Ureter (tissue), 1 donor: ENCODE data around the gene LGI4. TPM values are rescaled to one million over a fixed set of nuclear protein-coding genes. Genes with fewer than 3 reads are reported as not detected.
"Not testable (repeated sequence)": the region's sequence is repeated elsewhere in the genome, so short reads cannot be mapped to it uniquely, and the experiment has no call there.

ENCODE experiments used
- DNase-seq: peaks from one replicate; pipeline ENCODE4 v3.0.0-alpha.2; 2020; ENCODE audit warnings: low spot score
- total RNA-seq: library from RNA; stranded (reverse); gene quantifications from one replicate; pipeline ENCODE4 v1.2.4, GENCODE V29; 2023
- donor health status: DM: yes; HTN: yes; CAD: no.

Gene LGI4
- total RNA-seq, 1 donor from 2014 or later: 15.5 TPM

- DNase-seq: no peak
These were observed 29.2 kb downstream of the LGI4 start for GRCh38 chr19:35105411-35106290.

GRCh38 chr19:35105047-35105410 lies 29.8 kb downstream of the LGI4 start:
- DNase-seq: no peak

GRCh38 chr19:35104361-35104760 lies 30.5 kb downstream of the LGI4 start:
- no peak for DNase-seq

- not testable (repeated sequence) for DNase-seq
These were observed 31.2 kb downstream of the LGI4 start for GRCh38 chr19:35103614-35104013.

- not testable (repeated sequence) for DNase-seq
These were observed 32.9 kb downstream of the LGI4 start for GRCh38 chr19:35101949-35102348.

- DNase-seq: no peak
These were observed 34.0 kb downstream of the LGI4 start for GRCh38 chr19:35100588-35101533.

GRCh38 chr19:35099897-35100275 lies 35.0 kb downstream of the LGI4 start:
- no peak for DNase-seq

- DNase-seq: no peak
These were observed 35.5 kb downstream of the LGI4 start for GRCh38 chr19:35099155-35099896.

GRCh38 chr19:35098413-35099049 lies 36.3 kb downstream of the LGI4 start:
- peak; percentile 61 for DNase-seq

GRCh38 chr19:35095667-35096368 lies 39.0 kb downstream of the LGI4 start:
- DNase-seq: no peak

- no peak for DNase-seq
These were observed 40.2 kb downstream of the LGI4 start for GRCh38 chr19:35094656-35095055.

- DNase-seq: no peak
These were observed 40.8 kb downstream of the LGI4 start for GRCh38 chr19:35093941-35094647.

GRCh38 chr19:35093430-35093829 lies 41.4 kb downstream of the LGI4 start:
- DNase-seq: no peak

- peak; percentile 62 for DNase-seq
These were observed 44.2 kb downstream of the LGI4 start for GRCh38 chr19:35090506-35091214.

GRCh38 chr19:35090160-35090505 lies 44.7 kb downstream of the LGI4 start:
- DNase-seq: no peak

GRCh38 chr19:35089554-35089953 lies 45.3 kb downstream of the LGI4 start:
- no peak for DNase-seq

GRCh38 chr19:35088131-35088913 lies 46.5 kb downstream of the LGI4 start:
- DNase-seq: no peak

GRCh38 chr19:35087393-35087792 lies 47.5 kb downstream of the LGI4 start:
- DNase-seq: no peak

GRCh38 chr19:35086455-35086854 lies 48.4 kb downstream of the LGI4 start:
- no peak for DNase-seq
